NCI-H2196 (cell line): Measurements from ENCODE around the gene NCR3LG1.
A peak's percentile ranks its signal among the peaks of the same experiment; 100 is the strongest.

Source experiments
- DNase-seq: peaks from one replicate; lab custom pipeline; 2025; ENCODE audit not compliant: unreplicated experiment; lab: John Stamatoyannopoulos, UW

The NCR3LG1 gene

GRCh38 chr11:17369684-17370243, 18.2 kb downstream of the NCR3LG1 start:
- DNase-seq: no peak

DNA sequence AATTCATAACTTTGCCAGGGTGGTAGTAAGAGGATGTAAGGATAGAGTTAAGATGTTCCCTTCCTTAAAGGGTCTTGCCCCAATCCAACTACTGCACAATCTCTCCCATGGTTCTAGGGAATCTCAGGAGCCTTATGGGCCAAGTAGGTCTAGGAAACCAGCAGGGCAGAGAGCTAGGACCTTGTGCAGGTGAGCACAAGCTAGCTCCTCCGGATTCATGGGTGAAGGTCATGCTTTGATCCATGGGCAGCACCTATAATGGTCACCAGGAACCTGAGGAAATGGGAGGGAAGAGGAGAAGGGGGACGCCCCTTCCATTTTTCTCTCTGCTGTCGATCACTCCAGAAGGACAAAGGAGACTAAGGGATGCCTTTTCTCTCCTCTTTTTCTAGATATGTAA, 20.0 kb downstream of the NCR3LG1 start:
- DNase-seq: peak; percentile 16

- DNase-seq: no peak
Measured at GRCh38 chr11:17375547-17375946, 23.9 kb downstream of the NCR3LG1 start.

GRCh38 chr11:17376493-17376892, 24.9 kb downstream of the NCR3LG1 start:
- DNase-seq: no peak

- DNase-seq: no peak
Measured at GRCh38 chr11:17378655-17379054, 27.1 kb downstream of the NCR3LG1 start.

- no peak for DNase-seq
Measured at GRCh38 chr11:17379383-17380180, 28.0 kb downstream of the NCR3LG1 start.

- DNase-seq: no peak
Measured at GRCh38 chr11:17381156-17381555, 29.6 kb downstream of the NCR3LG1 start.

DNA sequence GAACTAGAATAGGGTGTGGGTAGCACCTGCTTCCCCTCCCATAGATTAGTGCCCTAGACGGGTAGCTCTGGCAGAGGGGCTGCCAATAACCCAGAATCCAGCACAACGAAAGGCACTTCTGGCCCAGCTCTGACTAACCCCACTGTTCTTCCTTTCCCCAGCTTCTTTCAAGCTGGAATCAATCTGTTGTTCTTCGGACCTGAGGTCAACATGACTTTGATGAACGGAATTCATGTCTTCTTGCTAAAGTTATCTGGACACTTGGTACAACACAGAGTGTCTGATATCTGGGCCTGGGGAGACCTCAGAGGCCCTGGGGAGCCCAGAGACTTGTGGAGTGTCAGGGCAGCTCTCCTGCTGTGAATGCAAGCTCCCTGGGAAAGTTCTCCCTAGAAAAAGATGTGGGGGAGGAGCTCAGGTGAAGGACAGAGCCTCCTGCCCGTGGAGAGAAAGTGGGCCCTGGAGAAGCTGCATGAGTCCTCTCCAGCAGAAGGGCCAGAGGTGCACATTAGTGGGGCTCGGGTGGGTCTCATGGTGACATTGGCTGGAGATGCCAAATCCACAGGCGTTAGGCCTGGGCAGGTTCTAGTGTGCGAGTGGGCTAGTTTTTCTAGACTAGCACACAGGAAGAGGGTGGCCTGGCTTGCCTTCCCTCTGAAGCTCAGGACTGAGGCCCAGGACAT, 30.6 kb downstream of the NCR3LG1 start:
- no peak for DNase-seq

DNA sequence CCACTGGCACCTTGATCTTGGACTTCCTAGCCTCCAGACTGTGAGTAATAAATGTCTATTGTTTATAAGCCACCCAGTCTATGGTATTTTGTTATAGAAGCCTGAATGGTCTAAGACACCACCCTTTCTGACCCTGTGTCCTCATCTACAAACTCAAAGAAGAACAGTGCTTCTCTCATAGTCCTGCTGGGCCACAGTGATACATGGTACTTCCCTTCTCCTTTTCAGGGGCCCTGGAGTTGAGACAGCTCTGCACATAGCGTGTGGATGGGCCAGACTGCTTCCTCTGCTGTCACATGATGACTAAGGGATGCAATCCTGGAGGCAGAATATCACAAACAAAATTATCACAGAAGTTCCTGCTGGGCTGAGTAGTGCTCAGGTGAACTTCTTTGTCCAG, 31.9 kb downstream of the NCR3LG1 start:
- no peak for DNase-seq

DNA sequence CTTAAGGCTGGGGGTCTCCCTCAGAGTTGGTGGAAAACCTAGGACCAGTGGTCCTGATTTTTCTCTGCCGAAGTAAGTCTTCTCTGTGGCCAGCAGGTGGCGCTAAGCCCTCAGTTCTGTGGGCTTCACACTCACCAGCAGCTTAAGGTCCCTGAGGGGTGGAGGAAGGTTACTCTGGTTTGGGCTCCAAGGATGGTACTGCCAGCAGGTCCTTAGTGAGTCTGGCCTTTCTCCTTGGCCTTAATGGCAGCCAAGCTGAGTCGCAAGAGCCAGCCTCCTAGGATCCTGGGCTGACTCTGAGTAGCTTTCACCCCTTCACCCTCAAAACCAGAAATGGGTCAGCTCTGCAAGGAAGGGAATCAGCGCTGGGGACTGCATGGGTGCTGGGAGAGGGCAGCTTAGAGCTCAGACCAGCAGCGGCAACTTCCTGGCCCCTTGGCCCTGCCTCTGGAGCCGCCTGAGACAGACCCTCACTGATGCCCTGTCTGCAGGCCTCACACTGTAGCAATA, 32.5 kb downstream of the NCR3LG1 start:
- DNase-seq: peak; percentile 90

DNA sequence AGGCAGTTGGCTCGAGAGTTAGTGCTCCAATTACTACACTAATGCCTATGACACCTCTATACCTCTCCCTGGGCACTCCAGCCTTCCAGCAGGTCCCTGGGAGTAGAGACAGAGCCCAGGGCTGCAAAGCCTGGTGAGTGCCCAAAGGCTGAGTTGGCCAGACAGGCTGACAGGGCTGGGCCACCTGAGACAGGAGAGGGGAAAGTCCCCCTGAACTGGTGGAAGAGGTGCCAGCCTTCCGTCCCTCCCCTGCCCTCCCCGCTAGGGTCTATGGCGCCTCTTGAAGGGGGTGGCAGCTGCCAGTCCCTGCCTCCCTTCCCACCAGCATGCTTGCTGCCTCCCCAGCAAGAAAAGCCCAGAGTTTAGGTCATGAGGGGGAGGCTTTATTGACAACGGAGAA, 33.9 kb downstream of the NCR3LG1 start:
- DNase-seq: no peak

DNA sequence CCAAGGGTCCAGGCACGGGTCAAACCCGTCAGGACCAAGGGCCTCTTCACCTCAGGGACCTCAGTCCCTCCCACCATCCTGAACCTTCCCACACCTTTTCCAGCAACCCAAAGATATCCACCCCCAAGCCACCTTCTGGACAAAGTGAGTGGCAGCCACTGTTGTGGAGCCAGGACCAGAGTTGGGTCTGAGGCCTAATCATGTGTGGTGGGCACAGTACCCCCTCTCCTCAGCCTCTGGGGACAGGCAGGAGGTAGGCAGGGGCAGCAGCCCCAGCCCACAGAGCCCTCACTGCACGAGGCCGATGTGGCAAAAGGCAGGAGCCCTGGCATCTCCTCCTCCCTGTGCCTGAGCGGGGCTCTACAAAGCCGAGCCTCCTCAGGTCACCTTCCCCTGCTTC, 34.3 kb downstream of the NCR3LG1 start:
- DNase-seq: no peak

DNA sequence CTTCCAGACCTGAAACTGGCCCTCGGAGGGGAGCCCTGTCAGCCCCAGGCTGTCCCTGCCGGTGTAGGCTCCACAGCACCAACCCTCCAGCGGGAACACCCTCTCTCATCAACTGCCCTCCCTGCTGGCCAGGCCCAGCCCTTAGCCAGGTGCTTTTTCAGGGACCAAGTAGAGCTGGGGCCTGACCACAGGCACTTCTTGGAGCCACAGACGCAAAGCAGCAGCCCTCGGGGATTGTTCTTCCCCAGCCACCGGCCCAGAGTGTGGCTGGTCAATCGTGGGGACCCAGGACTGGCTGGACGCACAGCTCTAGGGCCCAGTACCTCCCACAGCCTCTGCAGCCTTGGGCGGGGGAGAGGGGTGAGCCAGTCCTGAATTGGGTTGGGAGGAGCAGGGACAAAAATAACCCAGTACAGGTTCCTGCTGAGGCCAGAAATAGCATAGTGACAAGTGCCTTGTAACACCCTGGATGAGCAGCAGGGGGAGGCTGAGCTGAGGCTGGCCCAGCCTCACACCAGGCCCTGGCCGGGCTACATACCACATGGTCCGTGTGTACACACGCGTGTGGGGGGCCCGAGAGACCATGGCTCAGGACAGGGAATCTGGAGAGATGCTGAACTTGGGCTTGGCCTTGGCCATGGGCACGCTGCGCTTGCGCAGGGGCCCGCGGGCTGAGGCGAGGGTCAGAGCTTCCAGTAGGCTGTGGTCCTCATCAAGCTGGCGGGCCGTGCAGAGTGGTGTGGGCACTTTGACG, 34.9 kb downstream of the NCR3LG1 start:
- peak; percentile 55 for DNase-seq

DNA sequence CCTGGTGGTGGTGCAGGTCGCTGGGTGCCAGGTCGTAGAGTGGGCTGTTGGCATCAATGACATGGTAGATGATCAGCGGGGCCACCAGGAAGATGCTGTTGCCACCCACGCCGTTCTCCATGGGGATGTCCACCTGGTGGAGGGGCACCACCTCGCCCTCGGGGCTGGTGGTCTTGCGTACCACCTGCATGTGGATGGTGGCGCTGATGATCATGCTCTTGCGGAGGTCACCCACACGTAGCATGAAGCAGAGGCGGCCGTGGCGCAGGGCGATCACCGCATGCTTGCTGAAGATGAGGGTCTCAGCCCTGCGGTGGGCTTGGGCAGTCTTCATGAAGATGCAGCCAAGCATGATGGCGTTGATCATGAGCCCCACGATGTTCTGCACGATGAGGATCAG, 35.7 kb downstream of the NCR3LG1 start:
- no peak for DNase-seq

GRCh38 chr11:17387811-17388210, 36.2 kb downstream of the NCR3LG1 start:
- DNase-seq: no peak

GRCh38 chr11:17388609-17389210, 37.1 kb downstream of the NCR3LG1 start, which contains the start of gene KCNJ11:
TSS of gene KCNJ11 (minus strand) at chr11:17388659. CDS start at chr11:17388091, 568 bp downstream.
- peak; percentile 62 for DNase-seq

DNA sequence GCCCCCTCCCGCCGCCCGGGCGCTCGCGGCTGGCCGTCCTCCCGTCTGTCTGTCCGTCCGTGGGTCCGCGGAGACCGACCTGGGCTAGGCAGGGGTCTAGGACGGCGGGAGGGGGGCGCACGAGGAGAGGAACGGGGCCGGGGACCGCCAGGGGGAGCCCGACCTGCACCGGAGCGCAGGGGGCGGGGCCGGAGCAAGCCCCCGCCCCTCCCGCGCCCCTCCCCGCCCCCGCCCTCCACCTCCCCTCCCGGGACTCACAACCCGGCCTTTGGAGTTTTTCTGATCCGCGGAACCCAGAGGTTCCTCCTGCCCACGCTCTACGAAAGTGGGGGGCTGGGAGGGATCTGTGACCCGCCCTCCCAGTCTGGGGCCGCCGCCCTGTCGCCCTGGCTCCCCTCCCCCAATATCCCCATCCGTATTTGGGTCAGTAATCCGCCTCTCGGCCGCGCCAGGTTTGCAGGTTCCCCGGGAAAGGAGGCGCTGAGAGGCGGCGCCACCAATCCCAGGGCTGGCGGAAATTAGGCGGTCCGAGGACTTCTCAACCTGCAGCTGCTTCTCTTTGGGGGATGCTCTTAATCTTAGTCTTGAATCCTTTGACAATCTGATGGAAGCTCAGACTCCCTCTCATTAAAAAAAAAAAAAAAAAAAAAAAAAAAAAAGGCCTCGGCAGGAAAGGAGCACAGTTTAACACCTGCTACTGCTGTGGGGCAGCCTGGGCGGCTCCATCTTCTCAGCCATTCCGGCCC, 37.8 kb downstream of the NCR3LG1 start:
- DNase-seq: peak; percentile 95

- DNase-seq: no peak
Measured at GRCh38 chr11:17389957-17390649, 38.5 kb downstream of the NCR3LG1 start.
